ENCODE measurements around the gene SEMA3D.

Gene SEMA3D

GRCh38 chr7:85091565-85091928 lies 95.3 kb downstream of the SEMA3D start:
- no peak for DNase-seq (ENCODE audit: low read depth, low spot score)
- Histone ChIP-seq H3K4me1 (ENCODE audit: insufficient read depth, insufficient read length) (no peaks in the 10 kb centered on the region), H3K27me3 (ENCODE audit: insufficient read depth, insufficient read length) (no peaks in the 10 kb centered on the region), H3K4me3 (ENCODE audit: insufficient read length, low read depth) (no peak overlapping the region), H3K9ac (ENCODE audit: insufficient read length, low read depth) (no peak overlapping the region), H3K9me3 (ENCODE audit: insufficient read depth, low read length) (no peaks in the 10 kb centered on the region), H3K36me3 (ENCODE audit: insufficient read depth, insufficient read length, low read length) (no peaks in the 10 kb centered on the region)
- no peak for TF ChIP-seq SUZ12 (IDR thresholded peaks at IDR 0.05; ENCODE audit: extremely low read depth, insufficient read depth, insufficient read length)
- TF ChIP-seq YY1 (IDR thresholded peaks at IDR 0.05; ENCODE audit: insufficient read depth, insufficient read length) = no peak
- no peak for TF ChIP-seq ZNF274 (IDR thresholded peaks at IDR 0.05; ENCODE audit: low read depth, low read length)

DNA sequence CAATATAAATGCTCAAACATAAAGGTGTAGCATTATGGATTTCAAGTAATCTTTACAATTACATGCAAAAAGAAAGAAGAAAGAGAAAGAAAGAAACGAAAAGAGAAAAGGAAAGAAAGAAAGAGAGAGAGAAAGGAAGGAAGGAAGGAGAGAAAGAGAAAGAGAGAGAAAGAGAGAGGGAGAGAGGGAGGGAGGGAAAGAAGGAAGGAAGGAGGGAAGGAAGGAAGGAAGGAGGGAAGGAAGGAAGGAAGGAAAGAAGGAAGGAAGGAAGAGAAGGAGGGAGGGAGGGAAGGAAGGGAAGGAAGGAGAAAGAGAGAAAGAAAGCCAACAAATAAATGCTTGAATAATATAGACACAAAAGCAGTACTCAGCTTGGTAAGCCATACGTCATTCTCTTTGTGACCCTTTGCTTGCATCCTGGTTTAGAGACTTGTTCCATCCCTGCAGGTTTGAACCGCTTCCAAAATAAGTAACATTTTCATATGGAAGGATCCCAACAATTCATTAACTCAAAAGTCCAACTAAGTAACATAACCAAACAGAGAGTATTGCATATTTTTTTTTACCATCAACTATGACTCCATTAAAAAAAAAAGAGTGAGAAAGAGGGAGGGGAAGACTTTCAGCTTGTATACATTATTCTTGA lies 95.8 kb downstream of the SEMA3D start:
- TF ChIP-seq YY1 (IDR thresholded peaks at IDR 0.05; ENCODE audit: insufficient read depth, insufficient read length) = no peak
- TF ChIP-seq ZNF274 (IDR thresholded peaks at IDR 0.05; ENCODE audit: low read depth, low read length) = no peak
- TF ChIP-seq SUZ12 (IDR thresholded peaks at IDR 0.05; ENCODE audit: extremely low read depth, insufficient read depth, insufficient read length) = no peak
- DNase-seq (ENCODE audit: low read depth, low spot score) = no peak
- no peaks in the 10 kb centered on the region for H3K27me3 ChIP-seq (ENCODE audit: insufficient read depth, insufficient read length)
- no peaks in the 10 kb centered on the region for H3K36me3 ChIP-seq (ENCODE audit: insufficient read depth, insufficient read length, low read length)
- no peak overlapping the region for H3K4me3 ChIP-seq (ENCODE audit: insufficient read length, low read depth)
- no peaks in the 10 kb centered on the region for H3K9me3 ChIP-seq (ENCODE audit: insufficient read depth, low read length)
- no peaks in the 10 kb centered on the region for H3K4me1 ChIP-seq (ENCODE audit: insufficient read depth, insufficient read length)
- H3K9ac ChIP-seq (ENCODE audit: insufficient read length, low read depth) = no peak overlapping the region

GRCh38 chr7:85090143-85090542 lies 96.7 kb downstream of the SEMA3D start:
- TF ChIP-seq ZNF274 (IDR thresholded peaks at IDR 0.05; ENCODE audit: low read depth, low read length) (no peak), YY1 (IDR thresholded peaks at IDR 0.05; ENCODE audit: insufficient read depth, insufficient read length) (no peak), SUZ12 (IDR thresholded peaks at IDR 0.05; ENCODE audit: extremely low read depth, insufficient read depth, insufficient read length) (no peak)
- Histone ChIP-seq H3K27me3 (ENCODE audit: insufficient read depth, insufficient read length) (no peaks in the 10 kb centered on the region), H3K4me1 (ENCODE audit: insufficient read depth, insufficient read length) (no peaks in the 10 kb centered on the region), H3K36me3 (ENCODE audit: insufficient read depth, insufficient read length, low read length) (no peaks in the 10 kb centered on the region), H3K9me3 (ENCODE audit: insufficient read depth, low read length) (no peaks in the 10 kb centered on the region), H3K9ac (ENCODE audit: insufficient read length, low read depth) (no peak overlapping the region), H3K4me3 (ENCODE audit: insufficient read length, low read depth) (no peak overlapping the region)
- no peak for DNase-seq (ENCODE audit: low read depth, low spot score)

- Histone ChIP-seq H3K4me1 (ENCODE audit: insufficient read depth, insufficient read length) (no peaks in the 10 kb centered on the region), H3K27me3 (ENCODE audit: insufficient read depth, insufficient read length) (no peaks in the 10 kb centered on the region), H3K9me3 (ENCODE audit: insufficient read depth, low read length) (no peaks in the 10 kb centered on the region), H3K9ac (ENCODE audit: insufficient read length, low read depth) (no peak overlapping the region), H3K36me3 (ENCODE audit: insufficient read depth, insufficient read length, low read length) (no peaks in the 10 kb centered on the region), H3K4me3 (ENCODE audit: insufficient read length, low read depth) (no peak overlapping the region)
- no peak for TF ChIP-seq ZNF274 (IDR thresholded peaks at IDR 0.05; ENCODE audit: low read depth, low read length)
- TF ChIP-seq YY1 (IDR thresholded peaks at IDR 0.05; ENCODE audit: insufficient read depth, insufficient read length) = no peak
- no peak for TF ChIP-seq SUZ12 (IDR thresholded peaks at IDR 0.05; ENCODE audit: extremely low read depth, insufficient read depth, insufficient read length)
- DNase-seq (ENCODE audit: low read depth, low spot score) = no peak
Measured at GRCh38 chr7:85081846-85082245, 105.0 kb downstream of the SEMA3D start.

DNA sequence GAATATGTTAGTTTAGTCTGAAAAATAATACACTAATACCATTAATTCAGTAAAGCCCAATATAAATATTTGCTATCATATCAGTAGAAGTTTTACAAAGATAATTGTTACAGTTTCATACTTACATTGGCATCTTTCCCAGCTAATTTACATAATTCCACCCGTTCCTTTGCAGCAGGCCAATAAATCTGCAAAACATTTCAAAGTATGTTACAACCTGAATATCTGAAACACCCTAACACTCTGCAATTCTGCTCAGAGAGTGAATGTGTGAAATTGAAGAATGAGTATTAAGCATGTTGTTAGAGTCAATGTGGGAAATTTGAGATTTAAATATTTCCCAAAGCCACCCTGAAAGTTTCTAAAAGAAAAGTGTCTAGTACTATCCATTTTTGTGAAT lies 105.5 kb downstream of the SEMA3D start:
- no peak overlapping the region for H3K9ac ChIP-seq (ENCODE audit: insufficient read length, low read depth)
- H3K36me3 ChIP-seq (ENCODE audit: insufficient read depth, insufficient read length, low read length) = no peaks in the 10 kb centered on the region
- no peak for TF ChIP-seq ZNF274 (IDR thresholded peaks at IDR 0.05; ENCODE audit: low read depth, low read length)
- TF ChIP-seq SUZ12 (IDR thresholded peaks at IDR 0.05; ENCODE audit: extremely low read depth, insufficient read depth, insufficient read length) = no peak
- no peak for TF ChIP-seq YY1 (IDR thresholded peaks at IDR 0.05; ENCODE audit: insufficient read depth, insufficient read length)
- H3K27me3 ChIP-seq (ENCODE audit: insufficient read depth, insufficient read length) = no peaks in the 10 kb centered on the region
- H3K4me1 ChIP-seq (ENCODE audit: insufficient read depth, insufficient read length) = no peaks in the 10 kb centered on the region
- no peaks in the 10 kb centered on the region for H3K9me3 ChIP-seq (ENCODE audit: insufficient read depth, low read length)
- no peak overlapping the region for H3K4me3 ChIP-seq (ENCODE audit: insufficient read length, low read depth)
- DNase-seq (ENCODE audit: low read depth, low spot score) = no peak

- H3K36me3 ChIP-seq (ENCODE audit: insufficient read depth, insufficient read length, low read length) = no peaks in the 10 kb centered on the region
- no peaks in the 10 kb centered on the region for H3K9me3 ChIP-seq (ENCODE audit: insufficient read depth, low read length)
- no peak for DNase-seq (ENCODE audit: low read depth, low spot score)
- no peaks in the 10 kb centered on the region for H3K4me1 ChIP-seq (ENCODE audit: insufficient read depth, insufficient read length)
- TF ChIP-seq ZNF274 (IDR thresholded peaks at IDR 0.05; ENCODE audit: low read depth, low read length) (no peak), SUZ12 (IDR thresholded peaks at IDR 0.05; ENCODE audit: extremely low read depth, insufficient read depth, insufficient read length) (no peak), YY1 (IDR thresholded peaks at IDR 0.05; ENCODE audit: insufficient read depth, insufficient read length) (no peak)
- no peak overlapping the region for H3K9ac ChIP-seq (ENCODE audit: insufficient read length, low read depth)
- no peak overlapping the region for H3K4me3 ChIP-seq (ENCODE audit: insufficient read length, low read depth)
- no peaks in the 10 kb centered on the region for H3K27me3 ChIP-seq (ENCODE audit: insufficient read depth, insufficient read length)
Measured at GRCh38 chr7:85079434-85079833, 107.4 kb downstream of the SEMA3D start.

DNA sequence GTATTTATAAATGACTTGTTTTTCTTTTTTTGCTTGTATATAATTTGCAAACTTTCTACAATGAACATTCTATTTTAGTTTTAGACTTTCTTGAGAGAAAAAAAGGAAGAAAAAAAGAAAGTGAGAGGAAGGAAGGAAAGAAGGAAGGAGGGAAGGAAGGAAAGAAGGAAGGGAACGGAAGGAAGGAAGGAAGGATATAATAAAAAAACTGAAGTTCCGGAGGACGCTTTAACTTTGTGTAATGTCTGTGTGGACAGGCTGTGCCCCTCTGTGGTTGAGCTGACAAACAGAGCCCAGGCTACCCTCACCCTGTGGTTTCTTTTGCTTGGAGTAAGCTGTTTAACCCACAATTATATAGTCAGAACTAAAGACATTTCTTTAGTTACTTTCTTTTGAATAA lies 108.7 kb downstream of the SEMA3D start:
- Histone ChIP-seq H3K9me3 (ENCODE audit: insufficient read depth, low read length) (no peaks in the 10 kb centered on the region), H3K36me3 (ENCODE audit: insufficient read depth, insufficient read length, low read length) (no peaks in the 10 kb centered on the region), H3K4me3 (ENCODE audit: insufficient read length, low read depth) (no peak overlapping the region), H3K4me1 (ENCODE audit: insufficient read depth, insufficient read length) (no peaks in the 10 kb centered on the region), H3K27me3 (ENCODE audit: insufficient read depth, insufficient read length) (no peaks in the 10 kb centered on the region), H3K9ac (ENCODE audit: insufficient read length, low read depth) (no peak overlapping the region)
- no peak for DNase-seq (ENCODE audit: low read depth, low spot score)
- no peak for TF ChIP-seq SUZ12 (IDR thresholded peaks at IDR 0.05; ENCODE audit: extremely low read depth, insufficient read depth, insufficient read length)
- TF ChIP-seq ZNF274 (IDR thresholded peaks at IDR 0.05; ENCODE audit: low read depth, low read length) = no peak
- TF ChIP-seq YY1 (IDR thresholded peaks at IDR 0.05; ENCODE audit: insufficient read depth, insufficient read length) = no peak
